ENCODE data around the gene DMXL2. TPM values are rescaled to one million over a fixed set of nuclear protein-coding genes. Genes with fewer than 3 reads are reported as not detected.

Gene DMXL2
- total RNA-seq: 5.3 and 6.1 TPM in 2 replicates

- intact Hi-C loops (cut with micrococcal nuclease): no loop called here
- Mint-ChIP-seq H3K27me3 (peaks cover 5% of the 10 kb centered on the region), H3K4me3 (peak within 1 kb of the TSS; percentile 87), H3K9me3 (no peaks in the 10 kb centered on the region), H3K4me1 (peaks cover 38% of the 10 kb centered on the region), H3K36me3 (ENCODE audit: low read depth) (no peaks in the 10 kb centered on the region), H3K27ac (peak within 1 kb of the TSS; percentile 41)
- TF ChIP-seq, protein P1, sequence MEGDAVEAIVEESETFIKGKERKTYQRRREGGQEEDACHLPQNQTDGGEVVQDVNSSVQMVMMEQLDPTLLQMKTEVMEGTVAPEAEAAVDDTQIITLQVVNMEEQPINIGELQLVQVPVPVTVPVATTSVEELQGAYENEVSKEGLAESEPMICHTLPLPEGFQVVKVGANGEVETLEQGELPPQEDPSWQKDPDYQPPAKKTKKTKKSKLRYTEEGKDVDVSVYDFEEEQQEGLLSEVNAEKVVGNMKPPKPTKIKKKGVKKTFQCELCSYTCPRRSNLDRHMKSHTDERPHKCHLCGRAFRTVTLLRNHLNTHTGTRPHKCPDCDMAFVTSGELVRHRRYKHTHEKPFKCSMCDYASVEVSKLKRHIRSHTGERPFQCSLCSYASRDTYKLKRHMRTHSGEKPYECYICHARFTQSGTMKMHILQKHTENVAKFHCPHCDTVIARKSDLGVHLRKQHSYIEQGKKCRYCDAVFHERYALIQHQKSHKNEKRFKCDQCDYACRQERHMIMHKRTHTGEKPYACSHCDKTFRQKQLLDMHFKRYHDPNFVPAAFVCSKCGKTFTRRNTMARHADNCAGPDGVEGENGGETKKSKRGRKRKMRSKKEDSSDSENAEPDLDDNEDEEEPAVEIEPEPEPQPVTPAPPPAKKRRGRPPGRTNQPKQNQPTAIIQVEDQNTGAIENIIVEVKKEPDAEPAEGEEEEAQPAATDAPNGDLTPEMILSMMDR (IDR thresholded peaks at IDR 0.05): no peak
- POLR2A ChIA-PET: no interaction called here
- DNase-seq (peak; percentile 56), ATAC-seq (ENCODE audit: low read depth) (peak; percentile 63)
- CTCF ChIA-PET: interaction anchor here (0.6 to 3.5 kb wide), 3 partner anchors 86 to 154 kb away, joined by 3 to 12 read pairs (median 9); no protein-coding TSS in a partner anchor
Measured at GRCh38 chr15:51622604-51623370, at the start of gene DMXL2. DMXL2 (minus strand) TSS chr15:51622771; CDS start chr15:51622545, 226 bp downstream.

- Mint-ChIP-seq H3K27me3 (peaks cover 13% of the 10 kb centered on the region), H3K27ac (no peak overlapping the region), H3K9me3 (no peaks in the 10 kb centered on the region), H3K4me3 (no peak overlapping the region), H3K36me3 (ENCODE audit: low read depth) (no peaks in the 10 kb centered on the region), H3K4me1 (peaks cover 2% of the 10 kb centered on the region)
- TF ChIP-seq, protein P1 (IDR thresholded peaks at IDR 0.05): no peak
- no peak for DNase-seq
- ATAC-seq (ENCODE audit: low read depth): no peak
- ChIA-PET CTCF (no interaction called here), POLR2A (no interaction called here)
- intact Hi-C loops (cut with micrococcal nuclease): no loop called here
Measured at GRCh38 chr15:51672155-51672687, 49.6 kb upstream of the DMXL2 start.

- TF ChIP-seq, protein P1 (IDR thresholded peaks at IDR 0.05): no peak
- no peak overlapping the region for H3K4me3 Mint-ChIP-seq
- POLR2A ChIA-PET: no interaction called here
Measured at GRCh38 chr15:51669381-51669780, 46.8 kb upstream of the DMXL2 start.

DNA sequence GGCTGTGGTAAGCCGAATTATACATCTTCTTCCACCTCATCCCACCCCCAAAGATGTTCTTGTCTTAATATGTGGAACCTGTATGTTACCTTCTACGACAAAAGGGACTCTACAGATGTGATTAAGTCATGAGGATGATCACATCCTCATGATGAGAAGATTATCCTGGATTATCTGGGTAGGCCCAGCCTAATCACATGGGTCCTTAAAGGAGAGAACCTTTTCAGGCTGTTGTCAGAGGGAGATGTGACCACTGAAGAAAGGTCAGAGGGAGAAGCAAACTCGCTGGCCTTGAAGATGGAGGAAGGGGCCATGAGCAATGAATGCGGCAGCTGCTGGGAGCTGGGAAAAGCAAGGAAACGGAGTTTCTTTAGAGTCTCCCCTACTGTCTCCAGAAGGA, 45.9 kb upstream of the DMXL2 start:
- H3K36me3 Mint-ChIP-seq (ENCODE audit: low read depth): no peaks in the 10 kb centered on the region
- ATAC-seq (ENCODE audit: low read depth): no peak
- TF ChIP-seq, protein P1 (IDR thresholded peaks at IDR 0.05): no peak
- no peak overlapping the region for H3K4me3 Mint-ChIP-seq
- no peaks in the 10 kb centered on the region for H3K9me3 Mint-ChIP-seq
- CTCF ChIA-PET: no interaction called here
- POLR2A ChIA-PET: no interaction called here
- H3K4me1 Mint-ChIP-seq: peaks cover 2% of the 10 kb centered on the region
- intact Hi-C loops (cut with micrococcal nuclease): no loop called here
- H3K27me3 Mint-ChIP-seq: peaks cover 20% of the 10 kb centered on the region
- no peak overlapping the region for H3K27ac Mint-ChIP-seq
- DNase-seq: no peak

More at GRCh38 chr15:51669381-51669780, 46.8 kb upstream of the DMXL2 start:
- intact Hi-C loops (cut with micrococcal nuclease): no loop called here
- DNase-seq (no peak), ATAC-seq (ENCODE audit: low read depth) (no peak)
- Mint-ChIP-seq H3K36me3 (ENCODE audit: low read depth) (no peaks in the 10 kb centered on the region), H3K4me1 (peaks cover 2% of the 10 kb centered on the region), H3K27me3 (peaks cover 20% of the 10 kb centered on the region), H3K9me3 (no peaks in the 10 kb centered on the region), H3K27ac (no peak overlapping the region)
- CTCF ChIA-PET: no interaction called here

DNA sequence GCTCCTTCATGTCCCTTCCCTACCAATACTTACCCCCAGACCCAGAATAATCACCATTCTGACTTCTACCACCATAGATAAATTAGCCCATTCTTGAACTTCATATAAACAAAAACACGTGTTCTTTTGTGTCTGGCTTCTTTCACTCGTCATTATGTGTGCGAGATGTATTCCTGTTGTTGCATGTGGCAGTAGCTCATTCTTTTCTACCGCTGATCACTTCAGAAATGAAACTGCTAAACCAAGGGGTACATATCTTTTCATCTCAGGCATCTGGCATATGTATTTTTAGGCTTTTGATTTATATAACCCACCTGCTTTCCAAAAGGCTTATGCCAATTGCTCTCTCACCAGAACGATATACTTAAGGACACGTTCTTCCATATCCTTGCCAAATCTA, 44.9 kb upstream of the DMXL2 start:
- H3K9me3 Mint-ChIP-seq: no peaks in the 10 kb centered on the region
- intact Hi-C loops (cut with micrococcal nuclease): no loop called here
- no peaks in the 10 kb centered on the region for H3K36me3 Mint-ChIP-seq (ENCODE audit: low read depth)
- DNase-seq (no peak), ATAC-seq (ENCODE audit: low read depth) (no peak)
- H3K4me1 Mint-ChIP-seq: peaks cover 2% of the 10 kb centered on the region
- H3K27ac Mint-ChIP-seq: no peak overlapping the region
- TF ChIP-seq, protein P1 (IDR thresholded peaks at IDR 0.05): no peak
- CTCF ChIA-PET: no interaction called here
- H3K4me3 Mint-ChIP-seq: no peak overlapping the region
- POLR2A ChIA-PET: no interaction called here
- peaks cover 20% of the 10 kb centered on the region for H3K27me3 Mint-ChIP-seq
